ENCODE data around the gene AIG1. TPM values are rescaled to one million over a fixed set of nuclear protein-coding genes. Genes with fewer than 3 reads are reported as not detected.

The AIG1 gene
- total and polyA plus RNA-seq, 2 of the 13 experiments (the other 11 are each of a cell fraction or from before 2014, with no cell fraction given) = 115 to 197 TPM

- Histone ChIP-seq H4K20me1 (ENCODE audit: insufficient read depth, low read length) (no peaks in the 10 kb centered on the region), H2AFZ (ENCODE audit: low read length) (no peak overlapping the region), H3K27me3 (ENCODE audit: control insufficient read depth in 1 of 2, insufficient read depth in 2 of 2, low read length in 2 of 2) (no peaks in the 10 kb centered on the region), H3K4me2 (ENCODE audit: low read depth, low read length) (no peak overlapping the region), H3K36me3 (replicated peaks in 1 of 2; ENCODE audit: control insufficient read depth in 1 of 2, insufficient read depth in 2 of 2, low read length in 2 of 2) (peaks cover 0 to 2% of the 10 kb centered on the region in 2 experiments; a peak in 1 of 5 replicates), H3K9me3 (ENCODE audit: low read length) (no peaks in the 10 kb centered on the region), H3K4me1 (ENCODE audit: insufficient read depth, low read length) (no peaks in the 10 kb centered on the region), H3K4me3 (replicated peaks in 1 of 3; ENCODE audit: insufficient read depth in 1 of 3, low read depth in 2 of 3, low read length in 3 of 3) (no peak overlapping the region), H3K9ac (ENCODE audit: insufficient read depth, low read depth, low read length) (no peak overlapping the region), H3K27ac (ENCODE audit: extremely low read length, insufficient read depth, low read length) (no peak overlapping the region), H3K79me2 (ENCODE audit: insufficient read depth, low read length) (no peaks in the 10 kb centered on the region)
- DNase-seq (ENCODE audit: low spot score) = no peak
- ChIA-PET CTCF (ENCODE audit: low intra/inter-chr PET ratio, low total read pairs) (no interaction called here), POLR2A (no interaction called here)
- BruUV-seq (replicated peaks) = no TSS peak
- intact Hi-C loops (cut with micrococcal nuclease; ENCODE audit: unreplicated experiment) = no loop called here
- FAIRE-seq = no peak
- TF ChIP-seq NFIB (CRISPR knock-in tag; IDR thresholded peaks at IDR 0.05; ENCODE audit: borderline replicate concordance) (no peak), ZNF564 (CRISPR knock-in tag; IDR thresholded peaks at IDR 0.05) (no peak), E2F1 (CRISPR knock-in tag; IDR thresholded peaks at IDR 0.05) (no peak), PLRG1 (conservative IDR thresholded peaks at IDR 0.05) (no peak), PPARG (CRISPR knock-in tag; conservative IDR thresholded peaks at IDR 0.05) (no peak), THAP9 (CRISPR knock-in tag; IDR thresholded peaks at IDR 0.05; ENCODE audit: borderline replicate concordance) (no peak), HHEX (CRISPR knock-in tag; IDR thresholded peaks at IDR 0.05) (no peak), REST (IDR thresholded peaks at IDR 0.05; ENCODE audit: borderline replicate concordance in 1 of 2, low read depth in 1 of 2, low read length in 2 of 2) (no peak)
- WGBS (ENCODE audit: low lambda C conversion rate) = 87% methylated on average over 4 of the region's 4 CpGs
- no peak for ATAC-seq
- in situ Hi-C loops (cut with HindIII; ENCODE audit: extremely low pct_ligation_motif_present, low pct_unique_long_range_greater_than_20kb) = no loop called here
Observed at GRCh38 chr6:143301188-143301587, 240.5 kb downstream of the AIG1 start.

Measured in HepG2 (cell line).